BE2C (cell line): ENCODE measurements around the gene MGMT.

Experiments used
- DNase-seq: peaks from one replicate; pipeline ENCODE4 v3.0.0-alpha.2; 2020
- H3K27me3 ChIP-seq: fragments of 250-450 bp; sonication (Bioruptor Pico); 2 replicates; pipeline ENCODE4 v1.5.1; 2020; ENCODE audit warnings: mild to moderate bottlenecking
- H3K36me3 ChIP-seq: fragments of 250-450 bp; sonication (Bioruptor Pico); 2 replicates; pipeline ENCODE4 v1.5.1; 2020; ENCODE audit warnings: mild to moderate bottlenecking
- H3K4me1 ChIP-seq: fragments of 250-450 bp; sonication (Bioruptor Pico); 2 replicates; pipeline ENCODE4 v1.5.1; 2020
- H3K4me3 ChIP-seq: 2 replicates; pipeline ENCODE4 v1.5.1; 2011; ENCODE audit warnings: low read depth, low read length
- H3K9me3 ChIP-seq: fragments of 250-450 bp; sonication (Bioruptor Pico); 2 replicates; pipeline ENCODE4 v1.5.1; 2020
- CTCF ChIP-seq: IDR thresholded peaks from 2 replicates; pipeline ENCODE4 v1.5.1; 2012; ENCODE audit warnings: mild to moderate bottlenecking, low read depth, low read length

The MGMT gene

GRCh38 chr10:129556316-129556715 is 89.3 kb downstream of the MGMT start:
- no peaks in the 10 kb centered on the region for H3K36me3 ChIP-seq
- H3K9me3 ChIP-seq = no peaks in the 10 kb centered on the region
- H3K4me1 ChIP-seq = no peaks in the 10 kb centered on the region
- DNase-seq = no peak
- no peaks in the 10 kb centered on the region for H3K27me3 ChIP-seq
- H3K4me3 ChIP-seq = no peak overlapping the region
- TF ChIP-seq CTCF = no peak

GRCh38 chr10:129560361-129560760 is 93.3 kb downstream of the MGMT start:
- no peak for DNase-seq
- no peaks in the 10 kb centered on the region for H3K9me3 ChIP-seq
- no peaks in the 10 kb centered on the region for H3K27me3 ChIP-seq
- no peak overlapping the region for H3K4me3 ChIP-seq
- no peaks in the 10 kb centered on the region for H3K36me3 ChIP-seq
- no peak for TF ChIP-seq CTCF
- no peaks in the 10 kb centered on the region for H3K4me1 ChIP-seq

GRCh38 chr10:129562487-129562886 is 95.4 kb downstream of the MGMT start:
- Histone ChIP-seq H3K4me1 (no peaks in the 10 kb centered on the region), H3K36me3 (no peaks in the 10 kb centered on the region), H3K4me3 (no peak overlapping the region), H3K27me3 (no peaks in the 10 kb centered on the region), H3K9me3 (no peaks in the 10 kb centered on the region)
- no peak for TF ChIP-seq CTCF
- DNase-seq = no peak

- H3K36me3 ChIP-seq = no peaks in the 10 kb centered on the region
- H3K9me3 ChIP-seq = no peaks in the 10 kb centered on the region
- no peaks in the 10 kb centered on the region for H3K27me3 ChIP-seq
- no peak for TF ChIP-seq CTCF
- no peaks in the 10 kb centered on the region for H3K4me1 ChIP-seq
- DNase-seq = no peak
- no peak overlapping the region for H3K4me3 ChIP-seq
These were observed 97.9 kb downstream of the MGMT start for GRCh38 chr10:129564923-129565322.

- Histone ChIP-seq H3K4me1 (no peaks in the 10 kb centered on the region), H3K9me3 (no peaks in the 10 kb centered on the region), H3K4me3 (no peak overlapping the region), H3K36me3 (no peaks in the 10 kb centered on the region), H3K27me3 (no peaks in the 10 kb centered on the region)
- DNase-seq = peak; percentile 41
- no peak for TF ChIP-seq CTCF
These were observed 101.7 kb downstream of the MGMT start for GRCh38 chr10:129568583-129569344.

- Histone ChIP-seq H3K36me3 (no peaks in the 10 kb centered on the region), H3K4me1 (no peaks in the 10 kb centered on the region), H3K27me3 (no peaks in the 10 kb centered on the region), H3K9me3 (no peaks in the 10 kb centered on the region), H3K4me3 (no peak overlapping the region)
- no peak for DNase-seq
- TF ChIP-seq CTCF = no peak
These were observed 103.1 kb downstream of the MGMT start for GRCh38 chr10:129570185-129570584.
